ENCODE results near the gene PTPRB.

The PTPRB gene

DNA sequence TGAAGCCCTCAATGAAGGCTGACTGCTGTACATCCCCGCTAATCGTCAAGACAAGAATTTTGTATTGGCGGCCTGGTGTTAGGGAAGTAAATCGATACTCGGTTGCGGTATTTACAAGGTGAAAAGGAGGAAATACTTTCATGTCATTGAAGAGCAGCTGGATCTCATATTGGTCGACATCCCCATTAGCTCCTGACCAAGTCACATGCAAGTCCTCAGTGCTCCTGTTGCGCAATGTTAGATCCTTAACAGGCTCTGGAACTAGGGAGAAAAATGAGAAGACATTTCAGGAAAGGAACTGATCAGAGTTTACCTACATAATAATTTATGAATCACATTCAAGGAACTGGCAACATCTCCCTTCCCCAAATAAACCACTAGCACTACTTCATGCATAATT is 66.2 kb downstream of the PTPRB start:
- no peaks in the 10 kb centered on the region for H3K4me1 ChIP-seq (ENCODE audit: control insufficient read depth, insufficient read depth, low read length, poor library complexity, severe bottlenecking)
- WGBS, 2 experiments (ENCODE audit: insufficient coverage in 2 of 2): 98% methylated on average over 6 to 7 of the region's 8 CpGs

DNA sequence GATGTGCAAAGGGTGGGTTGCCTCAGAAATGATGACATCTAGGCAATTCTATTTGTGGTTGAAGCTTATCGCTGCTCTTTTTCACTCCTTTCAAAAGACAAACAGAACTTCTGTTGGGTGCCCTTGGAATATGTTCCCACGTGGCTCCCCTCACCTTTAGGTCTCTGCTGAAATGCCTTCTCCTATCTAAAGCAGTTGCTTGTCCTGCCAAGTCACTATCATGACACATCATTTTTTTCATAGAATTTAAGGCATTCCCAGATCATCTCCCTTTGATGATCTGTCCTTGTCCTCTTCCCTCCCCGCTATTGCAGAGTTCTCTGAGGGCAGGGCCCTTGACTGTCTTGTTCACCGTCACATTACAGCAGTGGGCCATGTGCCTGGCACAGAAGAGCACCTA is 75.7 kb downstream of the PTPRB start:
- H3K4me3 ChIP-seq (ENCODE audit: extremely low read depth, insufficient read depth, low read length, poor library complexity, severe bottlenecking): no peak overlapping the region

More for the DNA sequence above, 66.2 kb downstream of the PTPRB start:
- H3K36me3 ChIP-seq (ENCODE audit: control insufficient read depth, insufficient read depth, low read length): no peaks in the 10 kb centered on the region
- H3K27ac ChIP-seq (ENCODE audit: low read depth, low read length, severe bottlenecking): no peak overlapping the region
- H3K4me3 ChIP-seq (ENCODE audit: extremely low read depth, insufficient read depth, low read length, poor library complexity, severe bottlenecking): no peak overlapping the region
- H3K9me3 ChIP-seq (ENCODE audit: control insufficient read depth, low read length): no peaks in the 10 kb centered on the region

DNA sequence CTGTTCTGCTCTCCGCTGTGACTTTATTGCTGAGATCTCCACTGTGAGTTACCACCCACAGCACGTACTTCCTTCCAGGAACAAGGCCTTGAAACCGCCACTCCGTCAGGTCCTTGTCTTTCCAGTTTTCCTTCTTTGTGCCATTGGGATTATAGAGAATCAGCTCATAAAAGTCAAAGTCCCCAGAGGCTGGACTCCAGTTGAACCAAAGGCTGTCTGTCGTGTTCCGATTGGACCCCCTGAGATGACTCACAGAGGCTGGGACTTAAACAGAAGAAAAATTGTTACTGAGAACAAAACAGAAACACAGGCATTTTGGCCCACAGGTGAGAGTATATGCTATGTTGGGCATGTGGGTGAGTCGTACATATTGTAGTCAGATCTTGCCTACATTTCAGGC is 76.6 kb downstream of the PTPRB start:
- WGBS, 2 experiments (ENCODE audit: insufficient coverage in 2 of 2): 89 to 98% methylated on average over 5 to 6 of the region's 7 CpGs
- Histone ChIP-seq H3K9me3 (ENCODE audit: control insufficient read depth, low read length) (no peaks in the 10 kb centered on the region), H3K36me3 (ENCODE audit: control insufficient read depth, insufficient read depth, low read length) (no peaks in the 10 kb centered on the region), H3K4me3 (ENCODE audit: extremely low read depth, insufficient read depth, low read length, poor library complexity, severe bottlenecking) (no peak overlapping the region), H3K4me1 (ENCODE audit: control insufficient read depth, insufficient read depth, low read length, poor library complexity, severe bottlenecking) (no peaks in the 10 kb centered on the region), H3K27ac (ENCODE audit: low read depth, low read length, severe bottlenecking) (no peak overlapping the region)

More for the DNA sequence above, 75.7 kb downstream of the PTPRB start:
- Histone ChIP-seq H3K9me3 (ENCODE audit: control insufficient read depth, low read length) (no peaks in the 10 kb centered on the region), H3K4me1 (ENCODE audit: control insufficient read depth, insufficient read depth, low read length, poor library complexity, severe bottlenecking) (no peaks in the 10 kb centered on the region), H3K27ac (ENCODE audit: low read depth, low read length, severe bottlenecking) (no peak overlapping the region), H3K36me3 (ENCODE audit: control insufficient read depth, insufficient read depth, low read length) (no peaks in the 10 kb centered on the region)
- WGBS, 2 experiments (ENCODE audit: insufficient coverage in 2 of 2): 94 to 96% methylated on average over 2 to 3 of the region's 4 CpGs

DNA sequence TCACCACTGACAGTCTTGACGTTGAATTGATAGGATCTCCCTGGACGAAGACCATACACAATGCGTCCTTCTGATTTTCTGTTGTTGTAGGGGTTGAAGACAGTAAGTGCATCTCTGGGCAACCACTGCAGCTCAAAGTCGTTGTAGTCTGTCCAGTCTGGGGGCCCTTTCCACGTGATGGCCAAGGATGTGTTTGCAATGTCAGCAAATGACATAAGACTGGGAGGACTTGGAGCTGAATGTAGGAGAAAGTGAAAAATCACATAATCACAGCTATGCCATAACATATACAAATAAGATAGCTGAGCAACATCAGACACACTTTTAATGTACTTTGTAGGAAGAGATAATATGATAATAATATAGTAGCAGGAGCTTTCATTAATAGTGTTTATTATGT is 77.8 kb downstream of the PTPRB start:
- H3K4me1 ChIP-seq (ENCODE audit: control insufficient read depth, insufficient read depth, low read length, poor library complexity, severe bottlenecking): no peaks in the 10 kb centered on the region
- H3K4me3 ChIP-seq (ENCODE audit: extremely low read depth, insufficient read depth, low read length, poor library complexity, severe bottlenecking): no peak overlapping the region
- no peaks in the 10 kb centered on the region for H3K9me3 ChIP-seq (ENCODE audit: control insufficient read depth, low read length)
- WGBS, 2 experiments (ENCODE audit: insufficient coverage in 2 of 2): 90 to 93% methylated on average over 4 of the region's 5 CpGs
- no peak overlapping the region for H3K27ac ChIP-seq (ENCODE audit: low read depth, low read length, severe bottlenecking)
- H3K36me3 ChIP-seq (ENCODE audit: control insufficient read depth, insufficient read depth, low read length): no peaks in the 10 kb centered on the region

DNA sequence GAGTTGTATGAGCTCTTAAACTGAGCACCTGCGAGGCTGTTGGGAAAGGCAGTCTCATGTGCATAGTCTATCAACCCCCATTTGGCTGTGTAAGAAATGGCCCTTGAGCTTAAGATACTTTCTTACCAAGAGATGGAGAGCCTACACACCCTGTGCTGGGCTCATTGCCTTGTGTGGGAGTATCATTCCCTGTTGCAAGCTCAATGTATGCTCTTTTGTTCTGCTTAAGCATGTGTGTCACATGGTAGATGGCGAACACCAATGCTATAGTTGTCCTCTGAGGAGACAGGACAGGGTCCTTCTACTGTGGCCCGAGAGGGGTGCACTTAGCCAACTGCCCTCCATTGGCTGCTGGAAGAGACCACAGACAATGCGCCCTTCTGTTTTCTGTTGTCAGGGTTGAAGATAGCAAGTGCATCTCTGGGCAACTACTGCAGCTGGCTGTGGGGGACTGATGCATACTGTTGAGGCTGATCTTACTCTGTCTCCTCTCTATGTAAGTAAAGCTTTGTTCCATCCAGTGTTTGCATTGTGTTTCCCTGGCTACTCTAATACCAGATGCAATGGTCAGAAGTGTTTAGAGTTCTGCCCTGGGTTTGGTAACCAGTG is 79.5 kb downstream of the PTPRB start:
- Histone ChIP-seq H3K27ac (ENCODE audit: low read depth, low read length, severe bottlenecking) (no peak overlapping the region), H3K4me1 (ENCODE audit: control insufficient read depth, insufficient read depth, low read length, poor library complexity, severe bottlenecking) (no peaks in the 10 kb centered on the region), H3K9me3 (ENCODE audit: control insufficient read depth, low read length) (no peaks in the 10 kb centered on the region), H3K36me3 (ENCODE audit: control insufficient read depth, insufficient read depth, low read length) (no peaks in the 10 kb centered on the region), H3K4me3 (ENCODE audit: extremely low read depth, insufficient read depth, low read length, poor library complexity, severe bottlenecking) (no peak overlapping the region)
- 96 to 100% methylated on average over 2 to 3 of the region's 4 CpGs for WGBS, 2 experiments (ENCODE audit: insufficient coverage in 2 of 2)

DNA sequence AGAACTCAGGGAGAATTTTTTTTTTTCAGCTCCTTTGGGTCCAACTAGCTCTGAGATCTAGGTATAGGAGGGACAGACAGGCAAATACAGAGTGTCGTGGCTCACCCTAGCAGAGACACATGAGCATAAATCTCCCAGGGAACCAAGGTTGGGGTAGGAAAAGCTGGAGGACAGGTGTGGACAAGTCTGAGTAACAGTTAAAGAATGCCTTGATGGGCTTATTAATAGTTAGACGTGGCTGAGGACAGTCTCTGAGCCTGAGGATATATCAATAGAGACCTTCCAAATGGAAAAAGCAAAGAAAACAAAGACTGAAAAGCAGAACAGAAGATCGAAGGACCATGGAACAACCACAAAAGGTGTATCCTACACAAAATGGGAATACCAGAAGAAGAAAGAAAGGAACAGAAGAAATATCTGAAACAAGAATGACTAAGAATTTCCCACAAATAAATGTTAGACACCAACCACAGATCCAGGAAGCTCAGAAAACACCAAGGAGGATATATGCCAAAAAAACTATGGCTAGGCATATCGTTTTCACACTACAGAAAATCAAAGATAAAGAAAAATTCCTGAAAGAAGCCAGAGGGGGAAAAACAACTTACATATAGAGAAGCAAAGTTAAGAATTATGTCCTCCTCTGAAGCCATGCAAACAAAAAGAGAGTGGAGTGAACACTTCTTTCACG is 80.9 kb downstream of the PTPRB start:
- 92 to 96% methylated on average over 4 of the region's 5 CpGs for WGBS, 2 experiments (ENCODE audit: insufficient coverage in 2 of 2)
- Histone ChIP-seq H3K27ac (ENCODE audit: low read depth, low read length, severe bottlenecking) (no peak overlapping the region), H3K4me3 (ENCODE audit: extremely low read depth, insufficient read depth, low read length, poor library complexity, severe bottlenecking) (no peak overlapping the region), H3K36me3 (ENCODE audit: control insufficient read depth, insufficient read depth, low read length) (no peaks in the 10 kb centered on the region), H3K9me3 (ENCODE audit: control insufficient read depth, low read length) (no peaks in the 10 kb centered on the region), H3K4me1 (ENCODE audit: control insufficient read depth, insufficient read depth, low read length, poor library complexity, severe bottlenecking) (no peaks in the 10 kb centered on the region)

DNA sequence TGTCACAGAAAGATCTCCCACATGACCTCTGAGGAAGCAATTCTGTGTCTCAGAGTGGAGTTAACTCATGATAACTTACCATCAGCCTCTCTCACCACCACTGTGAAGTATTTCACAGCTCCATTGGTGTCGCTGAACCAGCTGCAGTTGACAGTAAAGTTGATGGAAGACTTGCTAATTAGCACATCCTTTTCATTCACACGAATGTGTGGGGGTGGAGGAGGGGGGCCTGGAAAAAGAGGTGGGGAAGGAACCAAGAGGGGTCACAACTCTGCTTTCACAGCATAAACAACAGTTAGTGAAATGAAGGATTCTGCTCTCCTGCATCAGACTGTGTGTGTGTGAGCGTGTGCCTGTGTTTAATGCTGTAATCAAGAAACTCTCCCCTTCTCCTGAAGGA is 82.1 kb downstream of the PTPRB start:
- no peak overlapping the region for H3K4me3 ChIP-seq (ENCODE audit: extremely low read depth, insufficient read depth, low read length, poor library complexity, severe bottlenecking)
- whole genome bisulfite sequencing, 2 experiments (ENCODE audit: insufficient coverage in 2 of 2): no CpG with 5 or more reads among the region's 3 CpGs
- H3K36me3 ChIP-seq (ENCODE audit: control insufficient read depth, insufficient read depth, low read length): no peaks in the 10 kb centered on the region
- H3K9me3 ChIP-seq (ENCODE audit: control insufficient read depth, low read length): no peaks in the 10 kb centered on the region
- no peaks in the 10 kb centered on the region for H3K4me1 ChIP-seq (ENCODE audit: control insufficient read depth, insufficient read depth, low read length, poor library complexity, severe bottlenecking)
- H3K27ac ChIP-seq (ENCODE audit: low read depth, low read length, severe bottlenecking): no peak overlapping the region

DNA sequence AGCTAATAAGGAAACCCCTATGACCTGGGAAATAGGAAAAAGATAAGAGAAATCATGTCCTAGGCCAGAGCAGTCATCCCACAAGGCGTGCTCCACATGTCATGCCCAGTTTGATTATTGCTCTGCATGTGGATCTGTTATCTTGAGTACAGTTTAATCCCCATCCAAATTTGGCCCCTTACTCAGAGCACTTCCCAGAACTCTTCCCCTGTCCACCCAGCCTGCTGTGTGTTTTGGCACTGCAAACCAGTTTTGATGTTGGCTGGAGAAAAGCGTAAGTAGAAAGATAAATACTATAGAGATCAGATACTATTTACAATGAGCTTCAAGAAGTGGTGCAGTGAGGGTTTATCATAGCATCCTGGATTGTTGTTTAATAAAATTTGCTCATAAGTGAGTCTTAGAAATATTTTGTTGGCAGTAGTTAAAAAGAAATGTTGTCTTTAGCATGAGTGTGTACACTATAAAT is 83.8 kb downstream of the PTPRB start:
- H3K27ac ChIP-seq (ENCODE audit: low read depth, low read length, severe bottlenecking): no peak overlapping the region
- no peaks in the 10 kb centered on the region for H3K9me3 ChIP-seq (ENCODE audit: control insufficient read depth, low read length)
- H3K4me3 ChIP-seq (ENCODE audit: extremely low read depth, insufficient read depth, low read length, poor library complexity, severe bottlenecking): no peak overlapping the region
- H3K36me3 ChIP-seq (ENCODE audit: control insufficient read depth, insufficient read depth, low read length): no peaks in the 10 kb centered on the region
- peaks cover 6% of the 10 kb centered on the region for H3K4me1 ChIP-seq (ENCODE audit: control insufficient read depth, insufficient read depth, low read length, poor library complexity, severe bottlenecking)
- WGBS, 2 experiments (ENCODE audit: insufficient coverage in 2 of 2): 100% methylated on average over 1 of the region's 2 CpGs; no CpG with 5 or more reads in 1 of the 2 experiments

DNA sequence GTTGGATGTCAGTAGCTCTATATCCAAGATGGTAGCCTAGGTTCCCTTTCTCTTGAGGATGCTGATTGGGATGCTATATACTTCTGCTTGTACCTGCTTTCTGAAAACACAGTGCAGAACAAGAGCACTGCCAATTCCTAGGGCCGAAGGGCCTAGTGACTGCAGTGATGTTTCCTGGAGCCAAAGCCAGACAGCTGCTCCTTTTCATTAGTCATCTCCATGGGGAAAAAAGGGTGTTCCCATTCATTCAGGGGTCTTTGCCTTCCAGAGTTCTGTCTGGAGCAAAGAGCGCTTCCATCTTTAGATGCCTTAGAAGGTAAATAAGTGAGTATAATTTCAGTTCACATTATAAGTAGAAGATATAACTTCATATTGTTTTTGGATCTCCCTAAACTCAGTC is 85.5 kb downstream of the PTPRB start:
- Histone ChIP-seq H3K9me3 (ENCODE audit: control insufficient read depth, low read length) (no peaks in the 10 kb centered on the region), H3K27ac (ENCODE audit: low read depth, low read length, severe bottlenecking) (no peak overlapping the region), H3K4me1 (ENCODE audit: control insufficient read depth, insufficient read depth, low read length, poor library complexity, severe bottlenecking) (peaks cover 6% of the 10 kb centered on the region), H3K4me3 (ENCODE audit: extremely low read depth, insufficient read depth, low read length, poor library complexity, severe bottlenecking) (no peak overlapping the region), H3K36me3 (ENCODE audit: control insufficient read depth, insufficient read depth, low read length) (no peaks in the 10 kb centered on the region)
- WGBS, 2 experiments (ENCODE audit: insufficient coverage in 2 of 2): 92 to 100% methylated on average over 1 of the region's 2 CpGs

DNA sequence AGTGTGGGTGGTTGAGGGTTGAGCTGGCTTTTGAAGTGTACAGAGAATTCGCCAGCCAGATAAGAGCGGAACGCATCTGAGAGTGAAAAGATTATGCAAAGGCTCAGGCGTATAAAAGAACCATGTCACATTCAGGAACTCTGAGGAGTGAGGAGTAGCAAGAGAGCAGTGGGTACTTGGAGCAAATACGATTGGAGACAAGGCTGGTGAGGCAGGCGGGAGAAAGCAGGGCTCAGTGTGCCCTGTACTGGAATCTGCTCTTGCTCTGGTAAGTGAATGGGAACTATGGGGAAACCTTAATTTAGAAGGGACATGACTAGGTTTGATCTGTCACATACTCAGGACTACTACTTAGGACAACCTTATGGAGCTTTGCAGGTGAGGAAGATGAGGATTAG is 87.0 kb downstream of the PTPRB start:
- WGBS, 2 experiments (ENCODE audit: insufficient coverage in 2 of 2): 92 to 96% methylated on average over 5 of the region's 6 CpGs

More for the DNA sequence above, 87.0 kb downstream of the PTPRB start:
- no peak overlapping the region for H3K27ac ChIP-seq (ENCODE audit: low read depth, low read length, severe bottlenecking)
- H3K36me3 ChIP-seq (ENCODE audit: control insufficient read depth, insufficient read depth, low read length): no peaks in the 10 kb centered on the region
- H3K4me1 ChIP-seq (ENCODE audit: control insufficient read depth, insufficient read depth, low read length, poor library complexity, severe bottlenecking): peaks cover 6% of the 10 kb centered on the region
- H3K9me3 ChIP-seq (ENCODE audit: control insufficient read depth, low read length): no peaks in the 10 kb centered on the region
- no peak overlapping the region for H3K4me3 ChIP-seq (ENCODE audit: extremely low read depth, insufficient read depth, low read length, poor library complexity, severe bottlenecking)

Data from mesodermal cell (in vitro differentiated cells).